Activated T-helper 1 cell treated with anti-CD3 and anti-CD28 coated beads, Interleukin-2, amount 50 U/mL, for 16 hours (primary cell): ENCODE measurements around the gene PRKCQ.

Experiments
- DNase-seq, 2 donors: peaks; one replicate each; pipeline ENCODE4 v3.0.0-alpha.2; 2020; ENCODE audit warnings: low read depth in 1 of 2, low spot score in 1 of 2

Gene PRKCQ

GRCh38 chr10:6569259-6569658 lies 10.8 kb downstream of the PRKCQ start:
- DNase-seq = no peak

- no peak for DNase-seq
Observed at GRCh38 chr10:6567884-6568283, 12.2 kb downstream of the PRKCQ start.

- no peak for DNase-seq
Observed at GRCh38 chr10:6567203-6567703, 12.8 kb downstream of the PRKCQ start.

- no peak for DNase-seq
Observed at GRCh38 chr10:6565588-6565987, 14.5 kb downstream of the PRKCQ start.

GRCh38 chr10:6564367-6564766 lies 15.7 kb downstream of the PRKCQ start:
- no peak for DNase-seq

GRCh38 chr10:6563731-6564130 lies 16.3 kb downstream of the PRKCQ start:
- no peak for DNase-seq

GRCh38 chr10:6563075-6563474 lies 17.0 kb downstream of the PRKCQ start:
- DNase-seq = peak in 1 of 2 donors; percentile 37

- DNase-seq = no peak
Observed at GRCh38 chr10:6562221-6562620, 17.9 kb downstream of the PRKCQ start.

- no peak for DNase-seq
Observed at GRCh38 chr10:6561552-6561951, 18.5 kb downstream of the PRKCQ start.

GRCh38 chr10:6558759-6559461 lies 21.2 kb downstream of the PRKCQ start:
- DNase-seq = no peak

- DNase-seq = no peak
Observed at GRCh38 chr10:6558272-6558671, 21.8 kb downstream of the PRKCQ start.

GRCh38 chr10:6553937-6554336 lies 26.1 kb downstream of the PRKCQ start:
- no peak for DNase-seq

GRCh38 chr10:6543431-6544005 lies 36.6 kb downstream of the PRKCQ start:
- DNase-seq = peak in 1 of 2 donors; percentile 30

- peak; percentile 17 for DNase-seq
Observed at GRCh38 chr10:6542999-6543430, 37.1 kb downstream of the PRKCQ start.

GRCh38 chr10:6539833-6540232 lies 40.2 kb downstream of the PRKCQ start:
- DNase-seq = no peak

GRCh38 chr10:6537770-6538169 lies 42.3 kb downstream of the PRKCQ start:
- no peak for DNase-seq

- no peak for DNase-seq
Observed at GRCh38 chr10:6536102-6536501, 44.0 kb downstream of the PRKCQ start.

- DNase-seq = no peak
Observed at GRCh38 chr10:6535156-6535764, 44.8 kb downstream of the PRKCQ start.

- no peak for DNase-seq
Observed at GRCh38 chr10:6532321-6532720, 47.8 kb downstream of the PRKCQ start.

GRCh38 chr10:6530966-6531365 lies 49.1 kb downstream of the PRKCQ start:
- DNase-seq = no peak

- DNase-seq = peak; percentile 56
Observed at GRCh38 chr10:6530211-6530840, 49.8 kb downstream of the PRKCQ start.
